Fibroblast of lung (primary cell): ENCODE results near the gene UMAD1. TPM values are rescaled to one million over a fixed set of nuclear protein-coding genes. Genes with fewer than 3 reads are reported as not detected.

ENCODE experiments used
- DNase-seq, 2 donors: peaks; one replicate each; pipeline versions ENCODE4 v3.0.0 to v3.0.0-alpha.2; 2010; ENCODE audit warnings: low read depth in 2 of 2
- H2AFZ ChIP-seq: 2 replicates; pipeline ENCODE4 v1.5.1; 2012; ENCODE audit warnings: low read length, control low read depth, inconsistent platforms
- H3K27ac ChIP-seq: 2 replicates; pipeline ENCODE4 v1.5.1; 2011; ENCODE audit warnings: low read length, control low read depth; ENCODE audit not compliant: insufficient read depth
- H3K27me3 ChIP-seq: 2 replicates; pipeline ENCODE4 v1.5.1; 2011; ENCODE audit warnings: mild to moderate bottlenecking, low read length; ENCODE audit not compliant: control insufficient read depth, insufficient read depth
- H3K36me3 ChIP-seq: 2 replicates; pipeline ENCODE4 v1.5.1; 2011; ENCODE audit warnings: low read length; ENCODE audit not compliant: control insufficient read depth, insufficient read depth
- H3K4me1 ChIP-seq: 2 replicates; pipeline ENCODE4 v1.5.1; 2011; ENCODE audit warnings: low read length; ENCODE audit not compliant: control insufficient read depth, insufficient read depth; ENCODE audit errors: extremely low read depth
- H3K4me2 ChIP-seq: 2 replicates; pipeline ENCODE4 v1.5.1; 2011; ENCODE audit warnings: low read length, control low read depth; ENCODE audit not compliant: insufficient read depth; ENCODE audit errors: extremely low read depth
- H3K4me3 ChIP-seq, 4 experiments: fragments of 200-600 bp in 1 of 4; sonication (generic) in 1 of 4; replicated peaks in 1 of 4; 2 replicates each; pipeline ENCODE4 v1.5.1; 2011 to 2016; ENCODE audit warnings: low read length in 4 of 4, low read depth in 3 of 4, mild to moderate bottlenecking in 3 of 4, control low read depth in 2 of 4, inconsistent platforms in 1 of 4, mixed read lengths in 1 of 4; ENCODE audit not compliant: insufficient read depth in 1 of 4; ENCODE audit errors: control extremely low read depth in 1 of 4
- H3K79me2 ChIP-seq: 2 replicates; pipeline ENCODE4 v1.5.1; 2012; ENCODE audit warnings: mild to moderate bottlenecking, low read length, inconsistent platforms; ENCODE audit not compliant: control insufficient read depth, insufficient read depth
- H3K9ac ChIP-seq: 2 replicates; pipeline ENCODE4 v1.5.1; 2011; ENCODE audit warnings: mild to moderate bottlenecking, low read length, control low read depth; ENCODE audit not compliant: insufficient read depth
- H3K9me3 ChIP-seq: 2 replicates; pipeline ENCODE4 v1.5.1; 2012; ENCODE audit warnings: low read depth, low read length; ENCODE audit not compliant: control insufficient read depth, insufficient read depth
- H4K20me1 ChIP-seq: 2 replicates; pipeline ENCODE4 v1.5.1; 2011; ENCODE audit warnings: low read length; ENCODE audit not compliant: control insufficient read depth, insufficient read depth; ENCODE audit errors: extremely low read depth
- EZH2 ChIP-seq: IDR thresholded peaks from 2 replicates; pipeline ENCODE4 v1.5.1; 2012; ENCODE audit warnings: low read length, control low read depth, mild to moderate bottlenecking; ENCODE audit errors: missing control alignments
- polyA plus RNA-seq, 2 donors: library from polyadenylated mRNA; depleted of rRNA in 1 of 2; stranded (reverse) in 1 of 2; unstranded in 1 of 2; fragments of >200 nt; gene quantifications; 2 replicates each; pipeline ENCODE4 v1.2.1, GENCODE V29; 2011 to 2012; ENCODE audit warnings: missing spikeins in 1 of 2
- total RNA-seq: library from RNA; depleted of rRNA; stranded (reverse); fragments of >200 nt; gene quantifications from 2 replicates; pipeline ENCODE4 v1.2.1, GENCODE V29; 2014
- TF ChIP-seq, protein P1 (sequence below), 2 donors: IDR thresholded peaks in 1 of 2; conservative IDR thresholded peaks in 1 of 2; 1 replicate in 1 of 2; 2 replicates in 1 of 2; pipeline ENCODE4 v1.5.1; 2011 to 2012; ENCODE audit warnings: low read length in 2 of 2, control low read depth in 1 of 2, inconsistent platforms in 1 of 2, low read depth in 1 of 2, mild to moderate bottlenecking in 1 of 2

UMAD1 gene
- total and polyA plus RNA-seq, 2 donors (not counting 1 experiment from before 2014, with no cell fraction given), result 12.4 to 19.8 TPM

GRCh38 chr7:7618410-7618809 is 22.1 kb upstream of the UMAD1 start:
- no peaks in the 10 kb centered on the region for H3K4me1 ChIP-seq
- no peak overlapping the region for H3K4me2 ChIP-seq
- no peak overlapping the region for H3K9ac ChIP-seq
- no peak overlapping the region for H2AFZ ChIP-seq
- no peaks in the 10 kb centered on the region for H3K9me3 ChIP-seq
- no peak overlapping the region for H3K27ac ChIP-seq
- no peaks in the 10 kb centered on the region for H4K20me1 ChIP-seq
- TF ChIP-seq, protein P1, sequence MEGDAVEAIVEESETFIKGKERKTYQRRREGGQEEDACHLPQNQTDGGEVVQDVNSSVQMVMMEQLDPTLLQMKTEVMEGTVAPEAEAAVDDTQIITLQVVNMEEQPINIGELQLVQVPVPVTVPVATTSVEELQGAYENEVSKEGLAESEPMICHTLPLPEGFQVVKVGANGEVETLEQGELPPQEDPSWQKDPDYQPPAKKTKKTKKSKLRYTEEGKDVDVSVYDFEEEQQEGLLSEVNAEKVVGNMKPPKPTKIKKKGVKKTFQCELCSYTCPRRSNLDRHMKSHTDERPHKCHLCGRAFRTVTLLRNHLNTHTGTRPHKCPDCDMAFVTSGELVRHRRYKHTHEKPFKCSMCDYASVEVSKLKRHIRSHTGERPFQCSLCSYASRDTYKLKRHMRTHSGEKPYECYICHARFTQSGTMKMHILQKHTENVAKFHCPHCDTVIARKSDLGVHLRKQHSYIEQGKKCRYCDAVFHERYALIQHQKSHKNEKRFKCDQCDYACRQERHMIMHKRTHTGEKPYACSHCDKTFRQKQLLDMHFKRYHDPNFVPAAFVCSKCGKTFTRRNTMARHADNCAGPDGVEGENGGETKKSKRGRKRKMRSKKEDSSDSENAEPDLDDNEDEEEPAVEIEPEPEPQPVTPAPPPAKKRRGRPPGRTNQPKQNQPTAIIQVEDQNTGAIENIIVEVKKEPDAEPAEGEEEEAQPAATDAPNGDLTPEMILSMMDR (conservative IDR thresholded peaks at IDR 0.05 in 1 of 2, IDR thresholded peaks at IDR 0.05 in 1 of 2; ENCODE audit: low read depth in 1 of 2, low read length in 2 of 2), result no peak
- TF ChIP-seq EZH2, result no peak
- no peak overlapping the region for H3K4me3 ChIP-seq
- no peaks in the 10 kb centered on the region for H3K79me2 ChIP-seq
- H3K36me3 ChIP-seq, result no peaks in the 10 kb centered on the region
- H3K27me3 ChIP-seq, result no peaks in the 10 kb centered on the region
- DNase-seq, result no peak

- no peak overlapping the region for H3K27ac ChIP-seq
- no peak overlapping the region for H3K4me2 ChIP-seq
- no peaks in the 10 kb centered on the region for H4K20me1 ChIP-seq
- H2AFZ ChIP-seq, result no peak overlapping the region
- no peaks in the 10 kb centered on the region for H3K36me3 ChIP-seq
- no peaks in the 10 kb centered on the region for H3K27me3 ChIP-seq
- H3K9ac ChIP-seq, result no peak overlapping the region
- no peaks in the 10 kb centered on the region for H3K4me1 ChIP-seq
- H3K4me3 ChIP-seq, result no peak overlapping the region
- H3K9me3 ChIP-seq, result no peaks in the 10 kb centered on the region
- no peaks in the 10 kb centered on the region for H3K79me2 ChIP-seq
- no peak for TF ChIP-seq EZH2
- TF ChIP-seq, protein P1 (conservative IDR thresholded peaks at IDR 0.05 in 1 of 2, IDR thresholded peaks at IDR 0.05 in 1 of 2; ENCODE audit: low read depth in 1 of 2, low read length in 2 of 2), result no peak
- DNase-seq, result no peak
Measured at GRCh38 chr7:7620236-7620635, 20.3 kb upstream of the UMAD1 start.

DNA sequence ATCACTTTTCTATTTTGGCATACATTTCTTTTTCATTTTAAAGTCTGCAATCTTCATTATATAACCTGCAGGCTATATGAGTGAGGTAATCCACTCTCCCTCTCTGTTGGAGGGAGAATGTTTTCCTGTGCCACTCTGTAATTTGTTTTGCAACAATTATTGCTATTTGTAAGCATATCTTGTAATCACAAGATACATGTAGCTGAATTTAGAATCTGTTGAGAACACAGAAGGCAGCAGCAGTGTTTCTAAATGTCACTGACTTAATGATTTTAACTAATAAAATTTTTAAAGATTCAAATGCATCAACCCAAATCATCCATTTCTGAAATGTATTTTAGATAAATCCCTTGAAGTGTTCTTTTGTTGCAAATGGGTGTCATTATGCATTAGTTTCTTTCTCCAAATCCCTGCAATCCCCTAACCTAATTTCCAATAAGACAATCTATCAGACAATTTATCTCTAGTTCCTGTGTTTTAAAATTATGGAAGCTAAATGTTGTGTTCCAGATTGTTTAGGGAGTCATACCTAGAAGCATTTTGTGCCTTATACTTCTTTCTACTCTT is 19.8 kb upstream of the UMAD1 start:
- no peaks in the 10 kb centered on the region for H3K36me3 ChIP-seq
- H3K4me3 ChIP-seq, result no peak overlapping the region
- H3K79me2 ChIP-seq, result no peaks in the 10 kb centered on the region
- no peaks in the 10 kb centered on the region for H3K27me3 ChIP-seq
- H3K9me3 ChIP-seq, result no peaks in the 10 kb centered on the region
- H3K4me1 ChIP-seq, result no peaks in the 10 kb centered on the region
- H3K27ac ChIP-seq, result no peak overlapping the region
- H3K4me2 ChIP-seq, result no peak overlapping the region
- no peak overlapping the region for H2AFZ ChIP-seq
- DNase-seq, result no peak
- H3K9ac ChIP-seq, result no peak overlapping the region
- H4K20me1 ChIP-seq, result no peaks in the 10 kb centered on the region
- TF ChIP-seq EZH2, result no peak
- TF ChIP-seq, protein P1 (conservative IDR thresholded peaks at IDR 0.05 in 1 of 2, IDR thresholded peaks at IDR 0.05 in 1 of 2; ENCODE audit: low read depth in 1 of 2, low read length in 2 of 2), result no peak
